KMS-11 (cell line): Measurements from ENCODE around the gene RABEP2.

Experiments used
- H2AFZ ChIP-seq: fragments of 200-600 bp; sonication (generic); 2 replicates; pipeline ENCODE4 v1.6.1; 2016; ENCODE audit warnings: antibody characterized with exemption, mixed run types, low read depth
- H3K27ac ChIP-seq: fragments of 200-600 bp; sonication (generic); 2 replicates; pipeline ENCODE4 v1.6.1; 2016; ENCODE audit warnings: mild to moderate bottlenecking, mixed run types
- H3K27me3 ChIP-seq: fragments of 200-600 bp; sonication (generic); 2 replicates; pipeline ENCODE4 v1.6.1; 2017; ENCODE audit warnings: mild to moderate bottlenecking, low read depth, mixed run types, moderate library complexity; ENCODE audit not compliant: insufficient read depth
- H3K36me3 ChIP-seq: fragments of 200-600 bp; sonication (generic); 2 replicates; pipeline ENCODE4 v1.6.1; 2017; ENCODE audit warnings: mild to moderate bottlenecking, mixed run types; ENCODE audit not compliant: insufficient read depth
- H3K4me1 ChIP-seq: fragments of 200-600 bp; sonication (generic); 2 replicates; pipeline ENCODE4 v1.6.1; 2016; ENCODE audit warnings: mild to moderate bottlenecking, low read depth, mixed run types; ENCODE audit not compliant: poor library complexity, severe bottlenecking
- H3K4me2 ChIP-seq: fragments of 200-600 bp; sonication (generic); 2 replicates; pipeline ENCODE4 v1.7.0; 2016; ENCODE audit warnings: mild to moderate bottlenecking, mixed run types
- H3K4me3 ChIP-seq: fragments of 200-600 bp; sonication (generic); IDR thresholded peaks from 2 replicates; pipeline ENCODE4 v1.6.1; 2017; ENCODE audit warnings: low read depth, low read length, mixed read lengths; ENCODE audit not compliant: insufficient read depth
- H3K79me2 ChIP-seq: fragments of 200-600 bp; sonication (generic); 2 replicates; pipeline ENCODE4 v1.6.1; 2016; ENCODE audit warnings: low read depth, mixed run types; ENCODE audit not compliant: insufficient read depth
- H3K9ac ChIP-seq: fragments of 200-600 bp; sonication (generic); 2 replicates; pipeline ENCODE4 v1.6.1; 2016; ENCODE audit warnings: mild to moderate bottlenecking, mixed run types
- H4K20me1 ChIP-seq: fragments of 200-600 bp; sonication (generic); 2 replicates; pipeline ENCODE4 v1.6.1; 2016; ENCODE audit warnings: mild to moderate bottlenecking, mixed run types; ENCODE audit not compliant: insufficient read depth
- TF ChIP-seq, protein P1 (sequence below): fragments of 200-600 bp; sonication (generic); conservative IDR thresholded peaks from 2 replicates; pipeline ENCODE4 v1.6.1; 2017; ENCODE audit warnings: low read depth, mild to moderate bottlenecking, antibody characterized with exemption, low read length, moderate library complexity, mixed read lengths

Gene RABEP2

DNA sequence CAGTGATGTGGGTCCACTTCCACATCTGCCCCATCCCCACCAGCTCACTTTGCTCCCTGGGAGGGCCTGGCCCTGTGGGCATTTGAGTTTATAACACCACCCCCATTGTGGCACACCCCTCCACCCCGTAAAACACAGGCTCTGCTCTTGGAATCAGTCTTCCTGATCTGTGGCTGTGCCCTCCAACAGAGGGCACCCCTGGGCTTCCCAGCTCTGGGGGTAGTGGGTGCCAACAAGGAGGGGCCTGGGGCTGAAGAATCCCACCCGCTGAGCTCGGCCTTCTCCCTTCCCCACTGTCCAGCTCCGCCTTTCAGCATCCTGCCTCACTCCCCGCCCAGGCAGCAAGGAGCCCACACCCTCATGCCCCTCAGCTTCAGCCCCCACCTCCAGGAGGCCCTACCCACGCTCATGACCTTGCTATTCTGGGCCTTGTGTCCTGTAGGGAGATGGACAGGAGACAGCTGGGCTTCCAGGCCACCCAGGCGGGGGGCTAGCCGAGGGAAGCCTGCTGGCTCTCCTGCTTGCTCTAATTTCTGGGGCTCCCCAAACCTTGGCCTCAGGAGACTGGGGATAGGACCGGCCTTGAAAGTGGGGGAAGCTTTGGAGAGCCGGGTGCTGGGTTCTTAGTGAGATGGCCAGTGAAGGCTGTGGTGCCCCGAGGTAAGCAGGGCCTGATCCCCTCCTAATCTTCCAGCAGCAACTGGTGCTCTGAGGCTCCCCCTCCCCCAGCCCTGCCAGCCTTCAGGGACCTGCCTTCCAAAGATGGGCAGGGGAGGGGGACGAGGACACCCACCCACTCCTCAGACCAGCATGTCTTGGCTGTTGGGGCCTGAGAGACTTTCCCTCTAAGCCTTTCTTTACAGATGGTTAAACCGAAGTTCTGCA is 49.7 kb downstream of the RABEP2 start:
- Histone ChIP-seq H3K79me2 (no peaks in the 10 kb centered on the region), H3K4me3 (no peak overlapping the region), H3K27ac (no peak overlapping the region), H2AFZ (no peak overlapping the region), H3K36me3 (peaks cover 3% of the 10 kb centered on the region; the same call in 1 of the 2 replicates), H4K20me1 (no peaks in the 10 kb centered on the region), H3K27me3 (no peaks in the 10 kb centered on the region), H3K4me2 (no peak overlapping the region), H3K4me1 (peaks cover 30% of the 10 kb centered on the region), H3K9ac (no peak overlapping the region)
- TF ChIP-seq, protein P1, sequence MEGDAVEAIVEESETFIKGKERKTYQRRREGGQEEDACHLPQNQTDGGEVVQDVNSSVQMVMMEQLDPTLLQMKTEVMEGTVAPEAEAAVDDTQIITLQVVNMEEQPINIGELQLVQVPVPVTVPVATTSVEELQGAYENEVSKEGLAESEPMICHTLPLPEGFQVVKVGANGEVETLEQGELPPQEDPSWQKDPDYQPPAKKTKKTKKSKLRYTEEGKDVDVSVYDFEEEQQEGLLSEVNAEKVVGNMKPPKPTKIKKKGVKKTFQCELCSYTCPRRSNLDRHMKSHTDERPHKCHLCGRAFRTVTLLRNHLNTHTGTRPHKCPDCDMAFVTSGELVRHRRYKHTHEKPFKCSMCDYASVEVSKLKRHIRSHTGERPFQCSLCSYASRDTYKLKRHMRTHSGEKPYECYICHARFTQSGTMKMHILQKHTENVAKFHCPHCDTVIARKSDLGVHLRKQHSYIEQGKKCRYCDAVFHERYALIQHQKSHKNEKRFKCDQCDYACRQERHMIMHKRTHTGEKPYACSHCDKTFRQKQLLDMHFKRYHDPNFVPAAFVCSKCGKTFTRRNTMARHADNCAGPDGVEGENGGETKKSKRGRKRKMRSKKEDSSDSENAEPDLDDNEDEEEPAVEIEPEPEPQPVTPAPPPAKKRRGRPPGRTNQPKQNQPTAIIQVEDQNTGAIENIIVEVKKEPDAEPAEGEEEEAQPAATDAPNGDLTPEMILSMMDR, result no peak

DNA sequence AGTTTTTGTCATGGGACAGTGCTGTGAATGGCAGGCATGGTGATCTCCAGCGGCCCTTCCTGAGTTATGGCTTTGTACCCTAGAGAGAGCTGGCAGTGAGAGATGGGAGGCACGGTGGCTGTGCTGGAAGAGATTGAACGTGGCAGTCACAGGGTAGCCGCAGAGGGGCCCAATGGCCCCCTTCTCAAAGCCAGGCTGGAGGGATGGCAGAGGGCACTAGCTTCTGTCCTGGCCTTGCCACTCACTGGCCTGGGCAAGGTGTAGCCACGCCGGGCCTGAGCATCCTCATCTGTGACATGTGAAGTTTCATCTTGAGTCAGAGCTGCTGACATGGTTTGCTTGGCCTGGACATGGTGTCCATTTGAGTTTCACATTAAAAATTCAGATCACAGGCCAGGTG is 50.6 kb downstream of the RABEP2 start:
- Histone ChIP-seq H3K9ac (no peak overlapping the region), H3K4me1 (peaks cover 25% of the 10 kb centered on the region), H3K79me2 (no peaks in the 10 kb centered on the region), H3K4me2 (no peak overlapping the region), H3K27me3 (no peaks in the 10 kb centered on the region), H4K20me1 (no peaks in the 10 kb centered on the region), H2AFZ (no peak overlapping the region), H3K27ac (no peak overlapping the region), H3K36me3 (peaks cover 3% of the 10 kb centered on the region; the same call in 1 of the 2 replicates), H3K4me3 (no peak overlapping the region)
- TF ChIP-seq, protein P1, result no peak

GRCh38 chr16:28873543-28874201 is 51.4 kb downstream of the RABEP2 start:
- H2AFZ ChIP-seq, result no peak overlapping the region
- no peak overlapping the region for H3K9ac ChIP-seq
- H3K4me2 ChIP-seq, result no peak overlapping the region
- H4K20me1 ChIP-seq, result no peaks in the 10 kb centered on the region
- TF ChIP-seq, protein P1, result peak; percentile 75
- H3K4me1 ChIP-seq, result peaks cover 19% of the 10 kb centered on the region
- no peak overlapping the region for H3K4me3 ChIP-seq
- H3K36me3 ChIP-seq, result peaks cover 3% of the 10 kb centered on the region; the same call in 1 of the 2 replicates
- no peaks in the 10 kb centered on the region for H3K27me3 ChIP-seq
- no peaks in the 10 kb centered on the region for H3K79me2 ChIP-seq
- H3K27ac ChIP-seq, result no peak overlapping the region

DNA sequence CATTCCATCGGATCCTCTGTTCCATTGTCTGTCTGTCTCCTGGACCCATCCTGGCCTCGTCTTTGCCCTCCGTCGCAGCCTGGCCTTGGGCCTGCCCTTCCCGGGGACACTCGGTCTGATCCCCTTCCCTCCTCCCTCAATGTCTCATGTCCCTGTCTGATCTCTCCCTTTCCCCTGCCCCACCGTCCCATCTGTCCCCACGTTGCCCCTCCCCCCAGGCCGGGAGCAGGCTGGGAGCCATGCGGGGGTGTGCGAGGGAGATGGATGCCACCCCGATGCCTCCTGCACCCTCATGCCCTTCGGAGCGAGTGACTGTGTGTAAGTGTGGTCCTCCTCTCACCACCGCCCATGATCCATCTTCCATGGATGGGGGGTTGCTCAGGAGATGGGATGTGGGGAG is 52.1 kb downstream of the RABEP2 start:
- TF ChIP-seq, protein P1, result no peak
- H3K4me3 ChIP-seq, result no peak overlapping the region
- peaks cover 12% of the 10 kb centered on the region for H3K4me1 ChIP-seq
- no peak overlapping the region for H3K27ac ChIP-seq
- H3K36me3 ChIP-seq, result peaks cover 3% of the 10 kb centered on the region; the same call in 1 of the 2 replicates
- H4K20me1 ChIP-seq, result no peaks in the 10 kb centered on the region
- H3K9ac ChIP-seq, result no peak overlapping the region
- no peak overlapping the region for H3K4me2 ChIP-seq
- H3K79me2 ChIP-seq, result no peaks in the 10 kb centered on the region
- H2AFZ ChIP-seq, result no peak overlapping the region
- H3K27me3 ChIP-seq, result no peaks in the 10 kb centered on the region
